Spinal cord (tissue), 10 donors: Measurements from ENCODE around the gene HERPUD2. TPM values are rescaled to one million over a fixed set of nuclear protein-coding genes. Genes with fewer than 3 reads are reported as not detected.

Source experiments
- DNase-seq, 6 donors: peaks; one replicate each; pipeline versions ENCODE4 v3.0.0 to v3.0.0-alpha.2; 2013 to 2015; ENCODE audit warnings: low spot score in 6 of 6, low read depth in 4 of 6
- H3K27ac ChIP-seq: one replicate; pipeline ENCODE4 v1.5.1; 2013; ENCODE audit warnings: low read depth, low read length, control low read depth
- H3K27me3 ChIP-seq: one replicate; pipeline ENCODE4 v1.6.1; 2013; ENCODE audit warnings: low read length; ENCODE audit not compliant: control insufficient read depth, insufficient read depth
- H3K36me3 ChIP-seq: one replicate; pipeline ENCODE4 v1.6.1; 2013; ENCODE audit warnings: low read length; ENCODE audit not compliant: control insufficient read depth, insufficient read depth
- H3K4me1 ChIP-seq: one replicate; pipeline ENCODE4 v1.6.1; 2013; ENCODE audit warnings: low read length; ENCODE audit not compliant: control insufficient read depth, insufficient read depth
- H3K4me3 ChIP-seq: one replicate; pipeline ENCODE4 v1.5.1; 2013; ENCODE audit warnings: low read depth, low read length, control low read depth
- H3K9me3 ChIP-seq: one replicate; pipeline ENCODE4 v1.6.1; 2013; ENCODE audit warnings: low read length; ENCODE audit not compliant: control insufficient read depth, insufficient read depth
- WGBS: methylation state at CpG from one replicate; pipeline ENCODE4 v1.1.5; 2013; ENCODE audit warnings: missing lambda C conversion rate; ENCODE audit not compliant: insufficient coverage; 5-methylcytosine and 5-hydroxymethylcytosine counted together
- polyA plus RNA-seq, 2 donors: library from polyadenylated mRNA; unstranded; fragments of 120-200 nt; gene quantifications; one replicate each; pipeline ENCODE4 v1.2.1, GENCODE V29; 2013; ENCODE audit not compliant: insufficient read length in 2 of 2
- total RNA-seq, 2 donors: library from RNA; depleted of rRNA in 1 of 2; stranded (reverse); fragments of 120-200 nt in 1 of 2; fragments of >200 nt in 1 of 2; gene quantifications; one replicate each; pipeline versions ENCODE4 v1.2.3 to v1.2.4, GENCODE V29; 2013 to 2014
- donor health status: healthy.

The HERPUD2 gene
- total and polyA plus RNA-seq, 4 donors = 21.4 to 28.7 (median 23.4) TPM

DNA sequence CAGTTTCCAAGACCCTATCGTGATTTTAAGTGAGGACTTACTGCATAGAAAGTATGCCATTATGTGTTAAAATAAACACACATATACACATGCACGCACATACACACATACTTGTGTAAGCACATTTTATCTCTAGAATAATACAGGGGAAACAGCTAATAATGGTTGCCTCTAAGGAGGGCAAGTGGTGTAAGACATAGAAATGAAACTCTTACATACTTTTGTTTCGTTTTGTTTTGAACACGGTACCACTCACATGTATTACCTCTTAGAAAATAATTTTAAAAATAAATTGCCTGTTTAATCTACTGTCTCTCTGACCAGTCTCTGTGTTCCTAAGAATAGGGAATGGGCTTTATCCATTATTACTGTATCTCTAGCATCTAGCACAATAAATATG is 49.2 kb downstream of the HERPUD2 start:
- no peak for DNase-seq
- Histone ChIP-seq H3K4me3 (no peak overlapping the region), H3K27me3 (no peaks in the 10 kb centered on the region), H3K4me1 (no peaks in the 10 kb centered on the region), H3K27ac (no peak overlapping the region), H3K9me3 (no peaks in the 10 kb centered on the region), H3K36me3 (peaks cover 7% of the 10 kb centered on the region)
- no CpG with 5 or more reads among the region's 4 CpGs for WGBS

DNA sequence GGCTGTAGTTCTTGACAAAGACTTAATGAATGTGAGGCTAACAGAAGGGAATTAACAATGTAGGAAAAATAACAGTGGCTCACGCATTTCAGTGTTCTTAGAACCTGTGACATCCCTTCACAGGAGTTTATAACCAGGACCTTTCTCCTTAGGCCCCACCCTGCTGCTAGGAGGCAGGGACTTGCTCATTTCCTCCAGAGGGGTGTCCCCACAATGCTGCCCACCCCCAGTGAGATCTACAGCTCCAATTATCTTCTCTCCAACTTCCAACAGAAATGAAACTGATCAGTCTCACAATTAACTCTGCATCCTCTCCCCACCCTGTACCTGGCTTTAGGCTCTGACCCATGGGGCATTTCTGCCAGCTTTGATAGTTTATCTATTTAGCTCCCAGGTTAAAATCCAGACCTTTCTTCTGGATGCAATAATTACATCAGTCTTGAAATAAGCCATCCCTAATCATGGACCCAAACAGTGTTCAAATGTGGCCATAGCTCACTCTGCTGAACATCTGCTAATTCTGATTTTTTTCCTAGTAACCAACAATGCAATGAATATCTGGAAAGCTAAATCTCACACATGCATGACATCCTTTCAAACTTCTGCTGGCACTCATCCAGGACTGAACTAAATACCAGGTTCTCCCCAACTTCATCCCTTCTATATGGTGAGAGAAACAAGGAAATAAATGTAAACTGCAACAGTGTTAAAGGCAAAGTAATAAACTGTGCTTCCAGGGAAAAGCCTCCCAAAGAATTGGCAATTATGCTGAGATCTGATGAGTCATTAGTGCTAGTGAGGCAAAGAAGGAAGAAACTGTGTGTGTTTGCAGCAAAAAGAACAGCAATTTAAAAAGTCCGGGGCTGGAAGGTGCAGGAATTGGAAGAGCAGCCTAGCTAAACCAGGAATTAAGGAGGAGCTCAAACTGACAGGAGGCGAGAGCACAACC is 64.6 kb downstream of the HERPUD2 start:
- Histone ChIP-seq H3K4me3 (no peak overlapping the region), H3K27me3 (no peaks in the 10 kb centered on the region), H3K27ac (no peak overlapping the region), H3K9me3 (no peaks in the 10 kb centered on the region), H3K36me3 (peaks cover 4% of the 10 kb centered on the region), H3K4me1 (no peaks in the 10 kb centered on the region)
- DNase-seq = peak in 2 of 6 donors; percentile 10 to 58
- 78% methylated on average over 2 of the region's 3 CpGs for WGBS

DNA sequence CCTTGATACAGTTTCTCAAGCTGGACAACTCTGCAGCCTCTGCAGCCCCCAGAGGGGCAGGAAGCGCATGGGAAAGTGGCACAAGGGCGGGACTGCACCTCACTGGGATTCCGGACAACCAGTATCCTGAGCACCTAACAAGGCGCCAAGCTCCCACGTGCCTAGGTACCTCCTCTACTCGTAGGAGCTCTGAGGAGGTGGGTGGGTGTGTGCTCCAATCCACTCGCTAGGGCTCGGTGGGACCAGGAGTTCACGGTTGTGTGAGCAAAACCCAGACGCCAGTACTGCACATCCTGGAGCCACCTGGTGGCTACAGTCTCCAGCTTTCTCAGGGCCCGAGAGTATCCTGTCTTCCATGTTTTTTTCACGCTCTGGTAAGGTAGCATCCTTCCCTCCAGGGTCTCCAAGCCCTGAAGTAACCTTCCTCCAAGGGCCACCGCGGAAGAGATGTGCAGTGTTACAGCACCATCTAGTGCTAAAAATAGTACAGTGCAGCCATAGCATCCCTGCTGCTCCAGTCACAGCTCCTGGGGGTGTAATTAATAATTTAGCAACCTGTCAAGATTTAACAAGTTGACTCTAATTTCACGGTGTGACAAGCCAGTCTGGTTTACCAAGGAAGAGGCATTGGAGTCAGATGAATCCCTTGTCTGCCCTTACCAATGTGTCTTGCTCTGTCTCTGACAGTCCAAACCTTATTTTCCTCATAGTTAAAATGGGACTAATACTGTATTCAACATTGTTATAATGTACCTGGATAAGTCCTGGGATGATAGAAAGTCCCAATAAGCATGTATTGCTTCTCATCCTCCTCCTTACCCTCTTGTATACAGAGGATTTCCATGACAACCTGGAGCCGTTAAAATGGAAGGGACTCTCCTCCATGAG is 70.4 kb downstream of the HERPUD2 start:
- peaks cover 6% of the 10 kb centered on the region for H3K4me1 ChIP-seq
- DNase-seq = peak in 4 of 6 donors; percentile 22 to 80 (median 46)
- no peaks in the 10 kb centered on the region for H3K36me3 ChIP-seq
- 40% methylated on average over 12 of the region's 16 CpGs for WGBS
- no peak overlapping the region for H3K4me3 ChIP-seq
- H3K27ac ChIP-seq = no peak overlapping the region
- H3K9me3 ChIP-seq = no peaks in the 10 kb centered on the region
- no peaks in the 10 kb centered on the region for H3K27me3 ChIP-seq

DNA sequence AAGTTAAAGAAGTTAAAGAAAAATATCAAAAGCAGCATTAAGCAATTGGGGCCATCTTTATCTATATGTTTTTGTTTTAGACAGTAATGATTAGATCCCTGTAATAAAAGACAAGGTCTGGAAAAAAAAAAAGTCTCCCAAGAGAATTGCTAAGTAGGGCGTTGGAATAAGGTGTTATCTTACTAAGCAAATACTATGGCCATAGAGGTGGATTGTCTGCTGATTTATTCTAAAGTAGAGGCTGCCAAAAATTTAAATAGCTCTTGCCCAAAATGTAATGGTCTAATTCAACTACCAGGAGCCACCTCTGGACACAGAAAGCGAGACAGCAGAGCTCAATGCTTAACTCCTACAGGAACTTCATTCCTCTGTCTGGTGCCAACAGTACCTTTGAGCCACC is 71.6 kb downstream of the HERPUD2 start:
- no peaks in the 10 kb centered on the region for H3K27me3 ChIP-seq
- no CpG with 5 or more reads among the region's 2 CpGs for WGBS
- peaks cover 6% of the 10 kb centered on the region for H3K4me1 ChIP-seq

DNA sequence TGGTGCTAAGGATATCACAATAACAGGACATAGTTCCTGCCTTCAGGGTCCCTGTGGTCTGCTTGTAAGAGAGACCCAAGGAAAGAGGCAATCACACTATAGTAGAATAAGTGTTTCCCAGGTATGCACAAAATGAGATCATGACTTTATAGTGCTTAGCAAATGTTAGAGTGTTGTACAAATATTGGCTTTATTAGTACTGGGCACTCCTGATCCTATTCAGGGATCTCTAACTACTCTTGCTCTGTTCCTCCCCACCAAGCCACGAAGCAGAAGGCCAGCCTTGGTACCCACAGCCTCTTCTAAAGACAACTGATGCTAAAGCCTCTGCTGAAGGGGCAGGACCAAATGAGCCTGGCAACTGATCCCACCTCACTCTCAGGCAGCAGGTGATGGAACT is 75.1 kb downstream of the HERPUD2 start:
- Histone ChIP-seq H3K27ac (no peak overlapping the region), H3K27me3 (no peaks in the 10 kb centered on the region), H3K9me3 (no peaks in the 10 kb centered on the region), H3K4me3 (no peak overlapping the region), H3K4me1 (peaks cover 6% of the 10 kb centered on the region), H3K36me3 (no peaks in the 10 kb centered on the region)
- WGBS = 90% methylated on average over 1 of the region's 1 CpG
- no peak for DNase-seq

More for the DNA sequence above, 71.6 kb downstream of the HERPUD2 start:
- Histone ChIP-seq H3K36me3 (no peaks in the 10 kb centered on the region), H3K27ac (no peak overlapping the region), H3K9me3 (no peaks in the 10 kb centered on the region), H3K4me3 (no peak overlapping the region)
- no peak for DNase-seq

DNA sequence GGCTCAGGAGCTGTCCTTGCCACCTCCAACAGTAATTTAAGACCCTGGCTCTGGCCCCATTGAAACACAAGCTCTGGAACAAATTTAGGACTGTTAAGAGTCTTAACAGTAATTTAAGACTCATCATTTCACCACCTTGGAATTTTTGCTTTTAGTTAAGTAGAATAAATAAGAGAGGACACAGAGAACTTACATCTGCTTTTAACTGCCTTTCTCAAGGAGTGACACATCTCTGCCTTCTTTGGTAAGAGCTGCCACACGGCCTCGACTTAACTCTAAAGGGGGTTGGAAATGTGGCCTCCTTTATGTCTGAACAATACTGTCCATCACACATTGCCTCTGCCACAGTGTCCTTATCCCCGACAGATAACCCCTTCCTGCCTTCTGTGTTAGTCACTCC is 77.9 kb downstream of the HERPUD2 start:
- 40% methylated on average over 2 of the region's 3 CpGs for WGBS
- Histone ChIP-seq H3K4me1 (no peaks in the 10 kb centered on the region), H3K36me3 (no peaks in the 10 kb centered on the region), H3K4me3 (no peak overlapping the region), H3K27ac (no peak overlapping the region), H3K27me3 (no peaks in the 10 kb centered on the region), H3K9me3 (no peaks in the 10 kb centered on the region)
- no peak for DNase-seq

DNA sequence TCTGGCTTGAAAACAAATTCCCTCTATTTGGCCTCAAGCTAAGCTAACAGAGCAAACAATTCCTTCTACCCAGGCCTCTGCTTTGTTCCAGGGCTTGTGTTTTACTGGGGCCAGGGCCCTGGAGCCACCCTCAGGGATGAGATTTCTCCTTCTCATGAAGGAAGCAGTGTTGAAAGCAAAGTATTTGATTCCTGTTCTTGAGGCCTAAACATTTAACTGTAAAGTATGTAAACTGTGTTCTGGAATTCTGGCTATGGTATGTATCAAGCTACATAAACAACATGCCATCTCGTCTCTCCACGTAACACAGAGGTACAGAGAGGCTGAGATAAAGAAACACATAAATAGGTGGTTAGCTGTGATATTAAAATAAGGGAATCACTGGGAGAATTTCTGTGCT is 81.8 kb downstream of the HERPUD2 start:
- H3K27ac ChIP-seq = no peak overlapping the region
- DNase-seq = no peak
- H3K27me3 ChIP-seq = no peaks in the 10 kb centered on the region
- no peak overlapping the region for H3K4me3 ChIP-seq
- no peaks in the 10 kb centered on the region for H3K4me1 ChIP-seq
- H3K36me3 ChIP-seq = no peaks in the 10 kb centered on the region
- no CpG with 5 or more reads among the region's 2 CpGs for WGBS
- H3K9me3 ChIP-seq = no peaks in the 10 kb centered on the region

DNA sequence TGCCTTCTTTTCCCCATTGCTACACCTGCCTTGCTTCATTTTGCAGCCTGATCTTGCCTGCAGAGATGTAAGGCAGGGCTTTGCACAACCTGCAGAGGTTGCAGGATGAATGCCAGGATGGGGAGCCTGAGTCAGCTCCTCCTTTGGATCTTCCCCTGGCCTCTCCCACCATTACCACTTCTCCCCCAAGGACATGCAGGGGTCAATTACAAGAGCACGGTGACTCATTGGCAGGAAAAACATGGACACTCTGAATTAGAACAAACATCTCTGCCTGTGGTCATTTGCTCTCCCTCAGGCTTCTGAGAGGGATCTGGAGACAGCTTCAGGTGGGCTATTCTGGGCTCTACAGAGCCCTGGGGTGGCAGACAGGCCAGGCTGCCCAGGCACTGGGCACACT is 89.2 kb downstream of the HERPUD2 start:
- no peaks in the 10 kb centered on the region for H3K27me3 ChIP-seq
- no peak for DNase-seq
- H3K4me3 ChIP-seq = no peak overlapping the region
- H3K4me1 ChIP-seq = no peaks in the 10 kb centered on the region
- H3K36me3 ChIP-seq = no peaks in the 10 kb centered on the region
- 91% methylated on average over 1 of the region's 1 CpG for WGBS
- H3K27ac ChIP-seq = no peak overlapping the region
- H3K9me3 ChIP-seq = no peaks in the 10 kb centered on the region

DNA sequence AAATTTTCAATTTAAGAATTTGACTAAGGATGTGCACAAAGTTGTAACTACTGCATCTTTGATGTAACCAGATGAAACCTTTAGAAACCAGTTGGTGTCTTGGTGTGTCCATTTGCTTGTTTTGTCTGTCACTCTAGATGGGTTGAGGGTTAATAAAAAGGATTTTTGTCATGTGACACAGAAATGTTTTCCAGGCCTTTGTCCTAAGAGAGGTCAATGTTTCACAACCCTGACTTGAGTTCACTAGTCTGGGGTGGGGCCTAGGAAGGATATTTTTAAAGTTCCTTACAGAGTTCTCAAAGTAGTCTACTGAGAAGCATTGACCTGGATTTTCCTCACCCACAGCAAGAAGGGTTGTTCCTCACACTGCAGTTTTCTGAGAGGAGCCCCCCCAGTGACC is 90.3 kb downstream of the HERPUD2 start:
- Histone ChIP-seq H3K4me3 (no peak overlapping the region), H3K27me3 (no peaks in the 10 kb centered on the region), H3K36me3 (no peaks in the 10 kb centered on the region), H3K4me1 (no peaks in the 10 kb centered on the region), H3K27ac (no peak overlapping the region), H3K9me3 (no peaks in the 10 kb centered on the region)
- no peak for DNase-seq
